GM23338 (cell line): Measurements from ENCODE around the gene NFIA. TPM values are rescaled to one million over a fixed set of nuclear protein-coding genes. Genes with fewer than 3 reads are reported as not detected.

Experiments used
- ATAC-seq: fragments of 200-7000 bp; cut with Tn5 transposase; 3 replicates; pipeline ENCODE4 v1.9.1; 2020
- DNase-seq: peaks from one replicate; pipeline ENCODE4 v3.0.0-alpha.2; 2015; ENCODE audit warnings: low spot score
- H2AFZ ChIP-seq: fragments of 200-600 bp; sonication (generic); 2 replicates; pipeline ENCODE4 v1.8.0; 2016; ENCODE audit warnings: antibody characterized with exemption, mild to moderate bottlenecking, moderate library complexity
- H3F3A ChIP-seq: fragments of 200-600 bp; sonication (generic); replicated peaks from 2 replicates; pipeline ENCODE4 v1.8.0; 2017; ENCODE audit warnings: antibody characterized with exemption, mixed run types, low read depth
- H3K27ac ChIP-seq: fragments of 200-600 bp; sonication (generic); 2 replicates; pipeline ENCODE4 v1.6.1; 2016; ENCODE audit warnings: low read depth
- H3K27me3 ChIP-seq: fragments of 200-600 bp; sonication (generic); 2 replicates; pipeline ENCODE4 v1.8.0; 2016; ENCODE audit warnings: mild to moderate bottlenecking, mixed run types, moderate library complexity; ENCODE audit not compliant: insufficient read depth
- H3K36me3 ChIP-seq: fragments of 200-600 bp; sonication (generic); 2 replicates; pipeline ENCODE4 v1.8.0; 2016; ENCODE audit warnings: mild to moderate bottlenecking; ENCODE audit not compliant: insufficient read depth
- H3K4me1 ChIP-seq: fragments of 200-600 bp; sonication (generic); 2 replicates; pipeline ENCODE4 v1.8.0; 2016; ENCODE audit warnings: mild to moderate bottlenecking, moderate library complexity; ENCODE audit not compliant: insufficient read depth
- H3K4me2 ChIP-seq: fragments of 200-600 bp; sonication (generic); 2 replicates; pipeline ENCODE4 v1.7.1; 2017; ENCODE audit warnings: mixed run types
- H3K4me3 ChIP-seq: fragments of 200-600 bp; sonication (generic); 2 replicates; pipeline ENCODE4 v1.6.1; 2016; ENCODE audit warnings: mixed run types
- H3K79me2 ChIP-seq: fragments of 200-600 bp; sonication (generic); replicated peaks from 2 replicates; pipeline ENCODE4 v1.8.0; 2017; ENCODE audit warnings: mild to moderate bottlenecking; ENCODE audit not compliant: insufficient read depth
- H3K9me2 ChIP-seq: fragments of 200-600 bp; sonication (generic); 2 replicates; pipeline ENCODE4 v1.8.0; 2017; ENCODE audit not compliant: insufficient read depth
- H4K20me1 ChIP-seq: fragments of 200-600 bp; sonication (generic); replicated peaks from 2 replicates; pipeline ENCODE4 v1.8.0; 2017; ENCODE audit warnings: mild to moderate bottlenecking; ENCODE audit not compliant: insufficient read depth
- H3K27ac Mint-ChIP-seq: 2 replicates; pipeline ENCODE4 v1.8.0; 2020; ENCODE audit warnings: inconsistent platforms, mild to moderate bottlenecking, moderate library complexity, mixed read lengths
- H3K27me3 Mint-ChIP-seq: 3 replicates; pipeline ENCODE4 v1.8.0; 2022; ENCODE audit warnings: low read depth, mild to moderate bottlenecking, moderate library complexity, mixed read lengths, inconsistent platforms; ENCODE audit not compliant: insufficient read depth, poor library complexity
- H3K36me3 Mint-ChIP-seq: 3 replicates; pipeline ENCODE4 v1.8.0; 2021; ENCODE audit warnings: low read depth, mild to moderate bottlenecking, inconsistent platforms, moderate library complexity, mixed read lengths
- H3K4me1 Mint-ChIP-seq: 3 replicates; pipeline ENCODE4 v1.8.0; 2020; ENCODE audit warnings: mild to moderate bottlenecking, inconsistent platforms, mixed read lengths
- H3K4me3 Mint-ChIP-seq: 3 replicates; pipeline ENCODE4 v1.8.0; 2021; ENCODE audit warnings: moderate library complexity, mild to moderate bottlenecking, inconsistent platforms, mixed read lengths
- H3K9me3 Mint-ChIP-seq: 3 replicates; pipeline ENCODE4 v1.8.0; 2020; ENCODE audit warnings: moderate library complexity, mild to moderate bottlenecking, inconsistent platforms, mixed read lengths
- EZH2 ChIP-seq: fragments of 200-600 bp; sonication (generic); IDR thresholded peaks from one replicate; pipeline ENCODE4 v1.8.0; 2017; ENCODE audit warnings: antibody characterized with exemption, mild to moderate bottlenecking, low read depth; ENCODE audit not compliant: unreplicated experiment
- EZH2phosphoT487 ChIP-seq: fragments of 200-600 bp; sonication (generic); IDR thresholded peaks from one replicate; pipeline ENCODE4 v1.8.1; 2018; ENCODE audit warnings: antibody characterized with exemption; ENCODE audit not compliant: unreplicated experiment
- JUNB ChIP-seq: IDR thresholded peaks from one replicate; pipeline ENCODE4 v1.6.1; 2016; ENCODE audit warnings: antibody characterized with exemption; ENCODE audit not compliant: unreplicated experiment
- POLR2AphosphoS5 ChIP-seq: IDR thresholded peaks from 2 replicates; pipeline ENCODE4 v1.6.1; 2016; ENCODE audit warnings: antibody characterized with exemption, low read depth
- STAT1 ChIP-seq: IDR thresholded peaks from one replicate; pipeline ENCODE4 v1.6.1; 2016; ENCODE audit warnings: antibody characterized with exemption; ENCODE audit not compliant: unreplicated experiment
- ZNF114 ChIP-seq: fragments of 250-450 bp; sonication (Bioruptor Pico); IDR thresholded peaks from 2 replicates; pipeline ENCODE4 v1.5.0; 2020; ENCODE audit warnings: mild to moderate bottlenecking, moderate library complexity
- polyA plus RNA-seq: library from polyadenylated mRNA; unstranded; fragments of >200 nt; fragmentation: Nextera tagmentation; extraction: Ambion mirVana; gene quantifications from 2 replicates; pipeline ENCODE4 v1.2.1, GENCODE V29; 2016
- total RNA-seq: library from RNA; depleted of rRNA; stranded (reverse); fragments of >200 nt; shearing (Covaris generic); gene quantifications from 2 replicates; pipeline ENCODE4 v1.2.3, GENCODE V29; 2014
- TF ChIP-seq, protein P1 (sequence below), 2 experiments: fragments of 200-600 bp in 1 of 2; sonication (generic) in 1 of 2; conservative IDR thresholded peaks; 2 replicates each; pipeline versions ENCODE4 v1.5.1 to v1.6.1; 2016 to 2017; ENCODE audit warnings: antibody characterized with exemption in 2 of 2, low read depth in 2 of 2, mild to moderate bottlenecking in 2 of 2, moderate library complexity in 1 of 2
- TF ChIP-seq, protein P2 (sequence below): fragments of 250-450 bp; sonication (Bioruptor Pico); IDR thresholded peaks from 2 replicates; pipeline ENCODE4 v1.5.0; 2020; ENCODE audit warnings: mild to moderate bottlenecking, moderate library complexity
- TF ChIP-seq, protein P3 (sequence below): IDR thresholded peaks from 2 replicates; pipeline ENCODE4 v1.6.1; 2016; ENCODE audit warnings: antibody characterized with exemption

Gene NFIA
- total and polyA plus RNA-seq, 2 experiments from 2014 or later: 0.97 to 2.3 TPM

DNA sequence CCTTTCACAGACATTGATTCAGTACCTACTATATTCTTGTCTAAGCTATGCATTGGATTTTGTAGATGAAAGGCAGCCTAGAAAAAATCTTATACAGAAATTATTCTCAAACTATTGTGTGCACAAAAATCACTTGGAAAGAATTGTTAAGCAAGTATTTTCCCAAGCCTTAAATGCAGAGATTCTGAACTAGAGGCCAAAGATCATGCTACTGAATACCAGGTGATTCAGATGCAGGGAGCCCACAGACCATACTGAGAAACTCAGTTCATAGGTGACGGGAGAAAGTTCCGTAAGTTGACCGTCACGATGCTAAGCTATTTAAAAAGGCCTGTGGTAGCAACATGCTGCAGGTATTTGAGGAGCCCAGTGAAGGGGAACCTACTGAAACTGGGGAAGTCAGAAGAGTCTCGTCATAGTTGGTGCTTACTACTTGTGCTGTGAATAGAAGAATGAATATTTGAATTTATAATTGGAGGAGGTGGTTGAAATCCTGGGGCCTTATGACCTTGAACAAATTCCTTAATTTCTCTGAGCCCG is 150.8 kb downstream of the NFIA start:
- no peaks in the 10 kb centered on the region for H3K36me3 ChIP-seq
- peak; percentile 34; the same call in 2 of the 3 replicates for ATAC-seq
- H3K4me3 ChIP-seq: no peak overlapping the region
- no peak overlapping the region for H2AFZ ChIP-seq
- H3K27me3 ChIP-seq: no peaks in the 10 kb centered on the region
- H4K20me1 ChIP-seq: no peaks in the 10 kb centered on the region
- TF ChIP-seq EZH2 (no peak), POLR2AphosphoS5 (no peak)
- TF ChIP-seq, protein P1, sequence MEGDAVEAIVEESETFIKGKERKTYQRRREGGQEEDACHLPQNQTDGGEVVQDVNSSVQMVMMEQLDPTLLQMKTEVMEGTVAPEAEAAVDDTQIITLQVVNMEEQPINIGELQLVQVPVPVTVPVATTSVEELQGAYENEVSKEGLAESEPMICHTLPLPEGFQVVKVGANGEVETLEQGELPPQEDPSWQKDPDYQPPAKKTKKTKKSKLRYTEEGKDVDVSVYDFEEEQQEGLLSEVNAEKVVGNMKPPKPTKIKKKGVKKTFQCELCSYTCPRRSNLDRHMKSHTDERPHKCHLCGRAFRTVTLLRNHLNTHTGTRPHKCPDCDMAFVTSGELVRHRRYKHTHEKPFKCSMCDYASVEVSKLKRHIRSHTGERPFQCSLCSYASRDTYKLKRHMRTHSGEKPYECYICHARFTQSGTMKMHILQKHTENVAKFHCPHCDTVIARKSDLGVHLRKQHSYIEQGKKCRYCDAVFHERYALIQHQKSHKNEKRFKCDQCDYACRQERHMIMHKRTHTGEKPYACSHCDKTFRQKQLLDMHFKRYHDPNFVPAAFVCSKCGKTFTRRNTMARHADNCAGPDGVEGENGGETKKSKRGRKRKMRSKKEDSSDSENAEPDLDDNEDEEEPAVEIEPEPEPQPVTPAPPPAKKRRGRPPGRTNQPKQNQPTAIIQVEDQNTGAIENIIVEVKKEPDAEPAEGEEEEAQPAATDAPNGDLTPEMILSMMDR (conservative IDR thresholded peaks at IDR 0.05; ENCODE audit: low read depth in 2 of 2): no peak
- no peaks in the 10 kb centered on the region for H3K9me2 ChIP-seq
- Mint-ChIP-seq H3K36me3 (no peaks in the 10 kb centered on the region), H3K4me3 (no peak overlapping the region), H3K27me3 (peaks cover 5% of the 10 kb centered on the region), H3K27ac (no peak overlapping the region), H3K4me1 (peaks cover 32% of the 10 kb centered on the region), H3K9me3 (no peaks in the 10 kb centered on the region; the same call in 2 of the 3 replicates)
- H3F3A ChIP-seq: no peaks in the 10 kb centered on the region
- H3K27ac ChIP-seq: no peak overlapping the region
- H3K4me1 ChIP-seq: peaks cover 29% of the 10 kb centered on the region
- no peak for DNase-seq
- H3K79me2 ChIP-seq: no peaks in the 10 kb centered on the region
- H3K4me2 ChIP-seq: no peak overlapping the region

DNA sequence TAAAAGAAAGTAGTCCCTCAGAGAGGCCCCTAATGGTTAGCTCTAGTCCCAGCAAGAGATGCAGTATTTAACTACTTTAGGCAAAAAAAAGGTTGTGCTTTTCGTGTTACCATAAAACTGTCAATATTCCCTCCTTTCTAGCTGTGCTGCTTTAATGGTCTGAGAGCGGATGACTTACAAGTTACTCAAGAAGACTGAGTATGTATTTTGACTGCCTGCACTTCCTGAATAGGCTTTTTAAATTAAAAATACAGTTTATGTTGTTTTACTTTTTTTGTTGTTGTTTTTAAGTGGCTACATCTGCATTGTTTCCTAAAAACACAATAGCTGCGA is 152.2 kb downstream of the NFIA start:
- Mint-ChIP-seq H3K4me1 (peaks cover 39% of the 10 kb centered on the region), H3K4me3 (no peak overlapping the region), H3K27me3 (peaks cover 5% of the 10 kb centered on the region), H3K36me3 (no peaks in the 10 kb centered on the region), H3K27ac (no peak overlapping the region), H3K9me3 (no peaks in the 10 kb centered on the region; the same call in 2 of the 3 replicates)
- Histone ChIP-seq H3F3A (no peaks in the 10 kb centered on the region), H3K4me3 (no peak overlapping the region), H3K4me2 (no peak overlapping the region), H3K27ac (no peak overlapping the region), H3K9me2 (no peaks in the 10 kb centered on the region), H4K20me1 (no peaks in the 10 kb centered on the region), H3K27me3 (no peaks in the 10 kb centered on the region), H2AFZ (no peak overlapping the region), H3K79me2 (no peaks in the 10 kb centered on the region), H3K36me3 (no peaks in the 10 kb centered on the region), H3K4me1 (peaks cover 42% of the 10 kb centered on the region)
- no peak for TF ChIP-seq EZH2
- TF ChIP-seq, protein P2, sequence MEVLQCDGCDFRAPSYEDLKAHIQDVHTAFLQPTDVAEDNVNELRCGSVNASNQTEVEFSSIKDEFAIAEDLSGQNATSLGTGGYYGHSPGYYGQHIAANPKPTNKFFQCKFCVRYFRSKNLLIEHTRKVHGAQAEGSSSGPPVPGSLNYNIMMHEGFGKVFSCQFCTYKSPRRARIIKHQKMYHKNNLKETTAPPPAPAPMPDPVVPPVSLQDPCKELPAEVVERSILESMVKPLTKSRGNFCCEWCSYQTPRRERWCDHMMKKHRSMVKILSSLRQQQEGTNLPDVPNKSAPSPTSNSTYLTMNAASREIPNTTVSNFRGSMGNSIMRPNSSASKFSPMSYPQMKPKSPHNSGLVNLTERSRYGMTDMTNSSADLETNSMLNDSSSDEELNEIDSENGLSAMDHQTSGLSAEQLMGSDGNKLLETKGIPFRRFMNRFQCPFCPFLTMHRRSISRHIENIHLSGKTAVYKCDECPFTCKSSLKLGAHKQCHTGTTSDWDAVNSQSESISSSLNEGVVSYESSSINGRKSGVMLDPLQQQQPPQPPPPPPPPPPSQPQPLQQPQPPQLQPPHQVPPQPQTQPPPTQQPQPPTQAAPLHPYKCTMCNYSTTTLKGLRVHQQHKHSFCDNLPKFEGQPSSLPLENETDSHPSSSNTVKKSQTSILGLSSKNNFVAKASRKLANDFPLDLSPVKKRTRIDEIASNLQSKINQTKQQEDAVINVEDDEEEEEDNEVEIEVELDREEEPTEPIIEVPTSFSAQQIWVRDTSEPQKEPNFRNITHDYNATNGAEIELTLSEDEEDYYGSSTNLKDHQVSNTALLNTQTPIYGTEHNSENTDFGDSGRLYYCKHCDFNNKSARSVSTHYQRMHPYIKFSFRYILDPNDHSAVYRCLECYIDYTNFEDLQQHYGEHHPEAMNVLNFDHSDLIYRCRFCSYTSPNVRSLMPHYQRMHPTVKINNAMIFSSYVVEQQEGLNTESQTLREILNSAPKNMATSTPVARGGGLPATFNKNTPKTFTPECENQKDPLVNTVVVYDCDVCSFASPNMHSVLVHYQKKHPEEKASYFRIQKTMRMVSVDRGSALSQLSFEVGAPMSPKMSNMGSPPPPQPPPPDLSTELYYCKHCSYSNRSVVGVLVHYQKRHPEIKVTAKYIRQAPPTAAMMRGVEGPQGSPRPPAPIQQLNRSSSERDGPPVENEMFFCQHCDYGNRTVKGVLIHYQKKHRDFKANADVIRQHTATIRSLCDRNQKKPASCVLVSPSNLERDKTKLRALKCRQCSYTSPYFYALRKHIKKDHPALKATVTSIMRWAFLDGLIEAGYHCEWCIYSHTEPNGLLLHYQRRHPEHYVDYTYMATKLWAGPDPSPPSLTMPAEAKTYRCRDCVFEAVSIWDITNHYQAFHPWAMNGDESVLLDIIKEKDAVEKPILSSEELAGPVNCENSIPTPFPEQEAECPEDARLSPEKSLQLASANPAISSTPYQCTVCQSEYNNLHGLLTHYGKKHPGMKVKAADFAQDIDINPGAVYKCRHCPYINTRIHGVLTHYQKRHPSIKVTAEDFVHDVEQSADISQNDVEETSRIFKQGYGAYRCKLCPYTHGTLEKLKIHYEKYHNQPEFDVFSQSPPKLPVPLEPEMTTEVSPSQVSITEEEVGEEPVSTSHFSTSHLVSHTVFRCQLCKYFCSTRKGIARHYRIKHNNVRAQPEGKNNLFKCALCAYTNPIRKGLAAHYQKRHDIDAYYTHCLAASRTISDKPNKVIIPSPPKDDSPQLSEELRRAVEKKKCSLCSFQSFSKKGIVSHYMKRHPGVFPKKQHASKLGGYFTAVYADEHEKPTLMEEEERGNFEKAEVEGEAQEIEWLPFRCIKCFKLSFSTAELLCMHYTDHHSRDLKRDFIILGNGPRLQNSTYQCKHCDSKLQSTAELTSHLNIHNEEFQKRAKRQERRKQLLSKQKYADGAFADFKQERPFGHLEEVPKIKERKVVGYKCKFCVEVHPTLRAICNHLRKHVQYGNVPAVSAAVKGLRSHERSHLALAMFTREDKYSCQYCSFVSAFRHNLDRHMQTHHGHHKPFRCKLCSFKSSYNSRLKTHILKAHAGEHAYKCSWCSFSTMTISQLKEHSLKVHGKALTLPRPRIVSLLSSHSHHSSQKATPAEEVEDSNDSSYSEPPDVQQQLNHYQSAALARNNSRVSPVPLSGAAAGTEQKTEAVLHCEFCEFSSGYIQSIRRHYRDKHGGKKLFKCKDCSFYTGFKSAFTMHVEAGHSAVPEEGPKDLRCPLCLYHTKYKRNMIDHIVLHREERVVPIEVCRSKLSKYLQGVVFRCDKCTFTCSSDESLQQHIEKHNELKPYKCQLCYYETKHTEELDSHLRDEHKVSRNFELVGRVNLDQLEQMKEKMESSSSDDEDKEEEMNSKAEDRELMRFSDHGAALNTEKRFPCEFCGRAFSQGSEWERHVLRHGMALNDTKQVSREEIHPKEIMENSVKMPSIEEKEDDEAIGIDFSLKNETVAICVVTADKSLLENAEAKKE (CRISPR knock-in tag): no peak
- TF ChIP-seq, protein P1 (conservative IDR thresholded peaks at IDR 0.05; ENCODE audit: low read depth in 2 of 2): no peak
- no peak for TF ChIP-seq EZH2phosphoT487
- TF ChIP-seq, protein P3, sequence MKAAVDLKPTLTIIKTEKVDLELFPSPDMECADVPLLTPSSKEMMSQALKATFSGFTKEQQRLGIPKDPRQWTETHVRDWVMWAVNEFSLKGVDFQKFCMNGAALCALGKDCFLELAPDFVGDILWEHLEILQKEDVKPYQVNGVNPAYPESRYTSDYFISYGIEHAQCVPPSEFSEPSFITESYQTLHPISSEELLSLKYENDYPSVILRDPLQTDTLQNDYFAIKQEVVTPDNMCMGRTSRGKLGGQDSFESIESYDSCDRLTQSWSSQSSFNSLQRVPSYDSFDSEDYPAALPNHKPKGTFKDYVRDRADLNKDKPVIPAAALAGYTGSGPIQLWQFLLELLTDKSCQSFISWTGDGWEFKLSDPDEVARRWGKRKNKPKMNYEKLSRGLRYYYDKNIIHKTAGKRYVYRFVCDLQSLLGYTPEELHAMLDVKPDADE: no peak
- TF ChIP-seq POLR2AphosphoS5: no peak
- no peak for TF ChIP-seq ZNF114
- TF ChIP-seq JUNB: no peak
- TF ChIP-seq STAT1: no peak
- ATAC-seq (no peak), DNase-seq (no peak)
